ENCODE results near the gene SEZ6. TPM values are rescaled to one million over a fixed set of nuclear protein-coding genes. Genes with fewer than 3 reads are reported as not detected.

Gene SEZ6
- total RNA-seq, 1 donor from 2014 or later: 10.1 TPM

DNA sequence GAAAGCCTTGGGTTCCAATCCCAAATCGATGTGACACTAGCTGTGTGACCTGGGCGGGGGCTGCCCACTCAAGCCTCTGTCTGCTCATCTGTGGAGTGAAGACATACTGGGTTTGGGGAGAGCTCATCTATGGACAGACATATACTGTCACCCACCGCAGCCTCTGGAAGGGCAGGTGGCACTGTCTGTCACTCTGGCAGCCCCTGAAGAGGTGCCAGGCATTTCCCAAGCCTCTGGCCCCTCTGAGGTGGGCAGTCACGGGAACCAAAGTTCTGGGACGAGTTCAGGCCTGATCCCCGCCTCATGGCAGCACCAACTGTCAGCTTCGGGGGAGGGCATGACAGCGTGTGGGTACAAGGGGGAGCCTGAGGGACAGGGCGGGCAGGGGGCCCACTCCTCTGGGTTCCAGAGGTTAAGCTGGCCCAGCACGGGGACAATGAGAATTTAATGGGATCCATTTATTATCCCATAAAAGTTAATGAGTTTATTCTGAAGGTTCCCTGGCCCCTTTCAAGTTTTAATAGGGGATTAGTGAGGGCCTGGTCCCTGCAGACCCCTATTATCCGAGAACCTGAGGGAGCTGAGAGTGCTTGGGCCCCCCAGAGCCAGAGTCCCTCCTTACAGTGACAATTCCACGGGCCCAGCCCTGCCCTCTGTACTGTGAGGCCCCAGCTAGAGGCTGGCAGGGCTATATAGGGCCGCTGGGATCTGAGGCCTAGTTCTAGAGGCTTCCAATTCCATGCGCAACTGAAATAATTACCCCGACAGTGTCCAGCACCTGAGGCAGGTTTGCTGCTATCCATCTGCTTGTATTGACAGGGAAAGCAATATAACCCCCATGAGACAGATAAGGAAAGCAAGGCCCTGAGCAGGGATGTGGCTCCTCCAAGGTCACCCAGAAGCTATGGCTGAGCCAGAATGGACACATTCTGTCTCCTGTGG, 18.8 kb downstream of the SEZ6 start:
- Mint-ChIP-seq H3K4me1 (ENCODE audit: low read depth) (peaks cover 24% of the 10 kb centered on the region), H3K4me3 (ENCODE audit: low read depth) (no peak overlapping the region), H3K36me3 (ENCODE audit: insufficient read depth) (no peaks in the 10 kb centered on the region), H3K27ac (peak overlapping the region; percentile 37), H3K9me3 (ENCODE audit: low read depth) (no peaks in the 10 kb centered on the region), H3K27me3 (peaks cover 40% of the 10 kb centered on the region)
- TF ChIP-seq, protein P1, sequence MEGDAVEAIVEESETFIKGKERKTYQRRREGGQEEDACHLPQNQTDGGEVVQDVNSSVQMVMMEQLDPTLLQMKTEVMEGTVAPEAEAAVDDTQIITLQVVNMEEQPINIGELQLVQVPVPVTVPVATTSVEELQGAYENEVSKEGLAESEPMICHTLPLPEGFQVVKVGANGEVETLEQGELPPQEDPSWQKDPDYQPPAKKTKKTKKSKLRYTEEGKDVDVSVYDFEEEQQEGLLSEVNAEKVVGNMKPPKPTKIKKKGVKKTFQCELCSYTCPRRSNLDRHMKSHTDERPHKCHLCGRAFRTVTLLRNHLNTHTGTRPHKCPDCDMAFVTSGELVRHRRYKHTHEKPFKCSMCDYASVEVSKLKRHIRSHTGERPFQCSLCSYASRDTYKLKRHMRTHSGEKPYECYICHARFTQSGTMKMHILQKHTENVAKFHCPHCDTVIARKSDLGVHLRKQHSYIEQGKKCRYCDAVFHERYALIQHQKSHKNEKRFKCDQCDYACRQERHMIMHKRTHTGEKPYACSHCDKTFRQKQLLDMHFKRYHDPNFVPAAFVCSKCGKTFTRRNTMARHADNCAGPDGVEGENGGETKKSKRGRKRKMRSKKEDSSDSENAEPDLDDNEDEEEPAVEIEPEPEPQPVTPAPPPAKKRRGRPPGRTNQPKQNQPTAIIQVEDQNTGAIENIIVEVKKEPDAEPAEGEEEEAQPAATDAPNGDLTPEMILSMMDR (IDR thresholded peaks at IDR 0.05; ENCODE audit: unreplicated experiment): no peak
- no peak for DNase-seq (ENCODE audit: low spot score, unreplicated experiment)

DNA sequence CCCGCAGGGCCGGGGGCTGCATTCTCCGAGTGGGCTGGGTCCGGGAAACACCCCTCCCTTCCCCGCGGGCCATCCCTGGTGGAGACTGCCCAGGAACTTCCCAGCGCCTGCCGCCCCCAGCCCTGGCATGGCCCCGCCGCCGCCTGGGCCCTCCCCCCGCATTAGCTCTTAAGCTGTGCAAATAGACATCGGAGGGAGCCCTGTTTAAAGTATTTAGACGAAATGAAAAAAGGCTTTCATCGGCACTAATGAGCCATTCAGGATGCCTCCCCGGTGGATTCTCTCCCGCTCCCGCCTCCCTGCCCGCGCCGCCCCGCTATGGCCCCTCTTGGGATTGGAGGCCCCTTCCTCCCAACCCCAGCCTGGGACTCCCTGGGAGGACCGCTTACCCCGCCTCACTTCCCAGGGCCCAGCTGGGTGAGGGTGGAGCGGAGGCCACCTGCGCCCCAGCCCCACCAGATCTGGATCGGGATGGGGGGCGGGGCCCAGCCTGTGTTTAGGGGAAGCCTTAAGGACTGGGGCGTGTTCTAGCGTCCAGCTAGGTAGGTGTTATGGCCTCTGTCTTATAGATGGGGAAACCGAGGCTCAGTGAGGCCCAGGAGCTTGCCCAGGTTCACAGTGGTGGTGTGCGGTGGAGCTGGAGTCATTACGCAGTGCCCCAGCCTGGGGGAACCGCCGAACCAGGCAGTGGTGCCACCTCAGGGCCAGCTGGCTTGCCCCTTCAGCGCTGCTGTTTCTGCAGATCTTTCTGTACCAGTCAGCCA, 19.7 kb downstream of the SEZ6 start:
- Mint-ChIP-seq H3K36me3 (ENCODE audit: insufficient read depth) (no peaks in the 10 kb centered on the region), H3K27me3 (peaks cover 41% of the 10 kb centered on the region), H3K4me3 (ENCODE audit: low read depth) (no peak overlapping the region), H3K4me1 (ENCODE audit: low read depth) (peaks cover 24% of the 10 kb centered on the region), H3K9me3 (ENCODE audit: low read depth) (no peaks in the 10 kb centered on the region), H3K27ac (no peak overlapping the region)
- DNase-seq (ENCODE audit: low spot score, unreplicated experiment): no peak
- TF ChIP-seq, protein P1 (IDR thresholded peaks at IDR 0.05; ENCODE audit: unreplicated experiment): no peak

DNA sequence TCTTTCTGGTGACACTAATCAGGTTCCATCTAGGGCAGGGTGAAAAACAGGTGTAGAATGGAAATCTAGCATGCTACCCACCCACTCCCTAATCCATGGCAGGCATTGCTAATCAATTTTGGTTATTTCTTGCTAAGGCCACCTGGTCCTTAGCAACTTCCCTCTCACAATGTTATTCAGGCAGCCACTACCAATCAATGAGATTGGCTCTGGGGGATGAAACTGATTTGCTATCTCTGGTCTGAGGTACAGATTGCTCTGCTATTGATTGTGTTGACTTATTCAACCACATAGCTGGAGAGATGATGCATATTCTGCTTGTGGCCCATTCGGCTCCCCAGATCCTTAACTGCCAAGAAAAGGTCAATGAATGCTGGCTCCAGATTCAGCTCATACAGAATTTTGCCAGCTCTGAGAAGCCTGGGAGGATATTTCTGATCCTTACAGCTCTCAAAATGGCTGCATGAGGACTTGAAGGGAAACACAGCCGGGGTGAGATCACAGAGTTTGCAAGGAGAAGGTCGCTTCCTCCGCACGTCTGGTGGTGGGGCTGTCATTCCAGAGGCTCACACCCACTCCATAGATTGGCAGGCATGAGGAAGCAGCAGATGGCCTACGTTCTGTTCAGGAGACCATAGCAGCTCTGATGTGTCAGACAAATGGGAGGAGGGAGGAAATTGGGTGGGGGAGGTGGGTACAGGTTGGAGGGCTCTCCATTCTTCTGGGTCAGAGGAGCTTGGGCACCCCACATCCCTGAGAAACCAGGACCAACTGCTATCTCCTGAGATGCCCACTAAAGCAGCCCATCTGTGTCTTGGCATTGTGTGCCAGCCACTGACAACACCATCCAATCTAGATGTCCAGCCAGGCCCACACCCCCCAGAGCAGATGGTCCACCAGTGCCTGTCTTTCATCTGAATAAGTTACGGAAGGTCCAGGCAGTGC, 22.3 kb downstream of the SEZ6 start:
- H3K4me3 Mint-ChIP-seq (ENCODE audit: low read depth): no peak overlapping the region
- peaks cover 49% of the 10 kb centered on the region for H3K27me3 Mint-ChIP-seq
- H3K4me1 Mint-ChIP-seq (ENCODE audit: low read depth): peaks cover 26% of the 10 kb centered on the region
- no peak for DNase-seq (ENCODE audit: low spot score, unreplicated experiment)
- TF ChIP-seq, protein P1 (IDR thresholded peaks at IDR 0.05; ENCODE audit: unreplicated experiment): no peak
- no peaks in the 10 kb centered on the region for H3K9me3 Mint-ChIP-seq (ENCODE audit: low read depth)
- no peak overlapping the region for H3K27ac Mint-ChIP-seq
- H3K36me3 Mint-ChIP-seq (ENCODE audit: insufficient read depth): no peaks in the 10 kb centered on the region

DNA sequence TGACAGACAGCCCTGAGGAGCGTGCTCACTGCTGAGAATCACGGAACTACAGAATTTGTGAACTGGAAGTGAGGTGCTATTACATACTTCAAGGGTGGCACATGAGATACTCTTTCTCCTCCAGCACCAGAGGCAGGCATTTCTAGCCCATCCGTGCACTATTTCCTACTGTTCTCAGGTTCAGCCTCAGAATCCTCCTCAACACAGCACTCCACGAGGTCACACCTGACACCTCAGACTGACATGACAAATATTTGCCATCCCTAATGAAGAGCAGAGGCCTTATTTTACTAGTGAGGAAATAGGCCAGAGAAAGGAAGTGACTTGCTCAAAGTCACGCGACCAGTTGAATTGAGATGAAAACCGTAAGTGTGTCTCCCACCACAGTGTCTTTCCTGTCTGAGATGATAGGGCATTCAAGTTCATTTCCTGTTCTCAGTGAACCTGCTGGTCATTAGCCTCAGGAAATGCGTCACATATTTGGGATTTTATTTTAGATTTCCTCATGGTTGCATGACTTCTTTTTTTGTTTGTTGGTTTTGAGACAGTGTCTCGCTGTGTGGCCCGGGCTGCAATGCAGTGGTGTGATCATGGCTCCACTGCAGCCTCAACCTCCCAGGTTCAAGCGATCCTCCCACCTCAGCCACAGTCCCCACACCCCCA, 23.6 kb downstream of the SEZ6 start:
- TF ChIP-seq, protein P1 (IDR thresholded peaks at IDR 0.05; ENCODE audit: unreplicated experiment): no peak
- Mint-ChIP-seq H3K9me3 (ENCODE audit: low read depth) (no peaks in the 10 kb centered on the region), H3K4me1 (ENCODE audit: low read depth) (peaks cover 22% of the 10 kb centered on the region), H3K27me3 (peaks cover 52% of the 10 kb centered on the region), H3K4me3 (ENCODE audit: low read depth) (no peak overlapping the region), H3K36me3 (ENCODE audit: insufficient read depth) (no peaks in the 10 kb centered on the region), H3K27ac (peak overlapping the region; percentile 45)
- DNase-seq (ENCODE audit: low spot score, unreplicated experiment): no peak

Measured in progenitor cell of endocrine pancreas (in vitro differentiated cells).